IPS DF 6.9 (cell line): Measurements from ENCODE around the gene CUX1.
"Not testable (repeated sequence)": the region's sequence is repeated elsewhere in the genome, so short reads cannot be mapped to it uniquely, and the experiment has no call there.

Experiments used
- DNase-seq: peaks from one replicate; pipeline ENCODE4 v3.0.0-alpha.2; 2013; ENCODE audit warnings: low read depth, low spot score
- H3K27ac ChIP-seq: one replicate; pipeline ENCODE4 v1.5.1; 2013; ENCODE audit warnings: low read length, control low read depth
- H3K27me3 ChIP-seq: 2 replicates; pipeline ENCODE4 v1.6.1; 2013; ENCODE audit warnings: mild to moderate bottlenecking, low read length; ENCODE audit not compliant: control insufficient read depth, insufficient read depth
- H3K36me3 ChIP-seq: 2 replicates; pipeline ENCODE4 v1.6.1; 2013; ENCODE audit warnings: low read length; ENCODE audit not compliant: control insufficient read depth, insufficient read depth
- H3K4me1 ChIP-seq: 2 replicates; pipeline ENCODE4 v1.6.1; 2013; ENCODE audit warnings: low read length; ENCODE audit not compliant: control insufficient read depth, insufficient read depth
- H3K4me3 ChIP-seq: 2 replicates; pipeline ENCODE4 v1.5.1; 2013; ENCODE audit warnings: mild to moderate bottlenecking, low read length
- H3K9me3 ChIP-seq: 2 replicates; pipeline ENCODE4 v1.6.1; 2013; ENCODE audit warnings: low read length, inconsistent platforms; ENCODE audit not compliant: control insufficient read depth, insufficient read depth
- WGBS: extraction: QIAGEN DNeasy Blood & Tissue Kit; methylation state at CpG from one replicate; pipeline ENCODE4 v1.1.7; 2013; ENCODE audit warnings: mixed read lengths, missing lambda C conversion rate; ENCODE audit not compliant: insufficient read length, insufficient coverage; 5-methylcytosine and 5-hydroxymethylcytosine counted together

Gene CUX1

GRCh38 chr7:102221961-102222360 is 404.5 kb downstream of the CUX1 start:
- no CpG with 5 or more reads among the region's 9 CpGs for WGBS
- H3K27ac ChIP-seq: no peak overlapping the region
- no peak for DNase-seq

GRCh38 chr7:102222445-102222844 is 405.0 kb downstream of the CUX1 start:
- Histone ChIP-seq H3K27me3 (no peaks in the 10 kb centered on the region), H3K9me3 (no peaks in the 10 kb centered on the region), H3K36me3 (peaks cover 3% of the 10 kb centered on the region), H3K4me3 (no peak overlapping the region), H3K27ac (no peak overlapping the region), H3K4me1 (no peaks in the 10 kb centered on the region)
- WGBS: no CpG with 5 or more reads among the region's 12 CpGs
- DNase-seq: no peak

More at GRCh38 chr7:102221961-102222360, 404.5 kb downstream of the CUX1 start:
- Histone ChIP-seq H3K4me3 (no peak overlapping the region), H3K36me3 (no peaks in the 10 kb centered on the region), H3K27me3 (no peaks in the 10 kb centered on the region), H3K4me1 (no peaks in the 10 kb centered on the region), H3K9me3 (no peaks in the 10 kb centered on the region)

- Histone ChIP-seq H3K27ac (no peak overlapping the region), H3K4me3 (no peak overlapping the region), H3K9me3 (no peaks in the 10 kb centered on the region), H3K36me3 (peaks cover 8% of the 10 kb centered on the region), H3K4me1 (no peaks in the 10 kb centered on the region), H3K27me3 (no peaks in the 10 kb centered on the region)
- WGBS: no CpG with 5 or more reads among the region's 5 CpGs
- no peak for DNase-seq
These were observed 405.8 kb downstream of the CUX1 start for GRCh38 chr7:102223184-102223583.

GRCh38 chr7:102225025-102225424 is 407.6 kb downstream of the CUX1 start:
- no peaks in the 10 kb centered on the region for H3K4me1 ChIP-seq
- no CpG with 5 or more reads among the region's 10 CpGs for WGBS
- no peak for DNase-seq
- no peaks in the 10 kb centered on the region for H3K27me3 ChIP-seq
- no peak overlapping the region for H3K27ac ChIP-seq
- H3K9me3 ChIP-seq: no peaks in the 10 kb centered on the region
- peaks cover 11% of the 10 kb centered on the region for H3K36me3 ChIP-seq
- H3K4me3 ChIP-seq: no peak overlapping the region

- Histone ChIP-seq H3K9me3 (no peaks in the 10 kb centered on the region), H3K27me3 (no peaks in the 10 kb centered on the region), H3K36me3 (peaks cover 12% of the 10 kb centered on the region), H3K4me1 (no peaks in the 10 kb centered on the region), H3K27ac (no peak overlapping the region), H3K4me3 (no peak overlapping the region)
- WGBS: no CpG with 5 or more reads among the region's 18 CpGs
- no peak for DNase-seq
These were observed 409.9 kb downstream of the CUX1 start for GRCh38 chr7:102227371-102227770.

GRCh38 chr7:102228935-102229334 is 411.5 kb downstream of the CUX1 start:
- H3K9me3 ChIP-seq: no peaks in the 10 kb centered on the region
- no peak overlapping the region for H3K4me3 ChIP-seq
- H3K27me3 ChIP-seq: no peaks in the 10 kb centered on the region
- peaks cover 15% of the 10 kb centered on the region for H3K36me3 ChIP-seq
- no peak overlapping the region for H3K27ac ChIP-seq
- no peaks in the 10 kb centered on the region for H3K4me1 ChIP-seq
- WGBS: no CpG with 5 or more reads among the region's 12 CpGs
- DNase-seq: no peak

- no CpG with 5 or more reads among the region's 5 CpGs for WGBS
- H3K36me3 ChIP-seq: peaks cover 17% of the 10 kb centered on the region
- not testable (repeated sequence) for H3K27ac ChIP-seq, H3K27me3 ChIP-seq, H3K4me3 ChIP-seq, H3K9me3 ChIP-seq, H3K4me1 ChIP-seq, DNase-seq
These were observed 412.7 kb downstream of the CUX1 start for GRCh38 chr7:102230162-102230561.

- no CpG with 5 or more reads among the region's 4 CpGs for WGBS
- H3K4me1 ChIP-seq: no peaks in the 10 kb centered on the region
- H3K36me3 ChIP-seq: peaks cover 17% of the 10 kb centered on the region
- no peaks in the 10 kb centered on the region for H3K27me3 ChIP-seq
- no peak overlapping the region for H3K4me3 ChIP-seq
- no peaks in the 10 kb centered on the region for H3K9me3 ChIP-seq
- DNase-seq: no peak
- no peak overlapping the region for H3K27ac ChIP-seq
These were observed 413.2 kb downstream of the CUX1 start for GRCh38 chr7:102230593-102230992.

- Histone ChIP-seq H3K4me1 (no peaks in the 10 kb centered on the region), H3K27me3 (no peaks in the 10 kb centered on the region), H3K9me3 (no peaks in the 10 kb centered on the region), H3K27ac (no peak overlapping the region), H3K4me3 (no peak overlapping the region), H3K36me3 (peaks cover 10% of the 10 kb centered on the region)
- no CpG with 5 or more reads among the region's 12 CpGs for WGBS
- no peak for DNase-seq
These were observed 415.3 kb downstream of the CUX1 start for GRCh38 chr7:102232611-102233286.

- no CpG with 5 or more reads among the region's 12 CpGs for WGBS
- Histone ChIP-seq H3K9me3 (no peaks in the 10 kb centered on the region), H3K27me3 (no peaks in the 10 kb centered on the region), H3K4me1 (no peaks in the 10 kb centered on the region), H3K4me3 (no peak overlapping the region), H3K27ac (no peak overlapping the region), H3K36me3 (peaks cover 6% of the 10 kb centered on the region; the same call in 1 of the 2 replicates)
- DNase-seq: no peak
These were observed 416.7 kb downstream of the CUX1 start for GRCh38 chr7:102234131-102234530.
